ENCODE results near the gene EDEM3. TPM values are rescaled to one million over a fixed set of nuclear protein-coding genes. Genes with fewer than 3 reads are reported as not detected.
"Not testable (repeated sequence)": the region's sequence is repeated elsewhere in the genome, so short reads cannot be mapped to it uniquely, and the experiment has no call there.

EDEM3 gene
- total and polyA plus RNA-seq, 11 donors: 7.2 to 28.6 (median 17.6) TPM

DNA sequence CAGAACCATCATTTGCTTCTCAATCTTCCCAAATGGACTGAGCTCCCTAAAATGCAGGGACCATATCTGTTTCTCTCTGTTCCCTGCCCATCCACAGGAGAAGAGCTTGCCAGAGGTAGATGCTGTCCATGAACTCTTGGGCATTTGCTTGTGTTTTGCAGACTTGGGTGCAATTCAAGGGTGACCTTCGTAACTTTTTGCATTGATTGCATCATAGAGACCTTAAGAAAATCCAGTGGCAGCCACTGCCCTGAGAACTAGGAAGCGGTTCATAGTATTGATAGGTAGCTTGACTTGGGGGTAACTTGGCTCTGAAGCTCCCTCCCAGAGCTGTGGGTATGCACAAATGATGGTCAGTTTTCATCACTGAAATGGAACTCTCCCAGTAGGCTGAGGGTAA is 34.3 kb upstream of the EDEM3 start:
- peaks cover 0 to 24% (median 14%) of the 10 kb centered on the region in 12 donors for H3K4me1 ChIP-seq

DNA sequence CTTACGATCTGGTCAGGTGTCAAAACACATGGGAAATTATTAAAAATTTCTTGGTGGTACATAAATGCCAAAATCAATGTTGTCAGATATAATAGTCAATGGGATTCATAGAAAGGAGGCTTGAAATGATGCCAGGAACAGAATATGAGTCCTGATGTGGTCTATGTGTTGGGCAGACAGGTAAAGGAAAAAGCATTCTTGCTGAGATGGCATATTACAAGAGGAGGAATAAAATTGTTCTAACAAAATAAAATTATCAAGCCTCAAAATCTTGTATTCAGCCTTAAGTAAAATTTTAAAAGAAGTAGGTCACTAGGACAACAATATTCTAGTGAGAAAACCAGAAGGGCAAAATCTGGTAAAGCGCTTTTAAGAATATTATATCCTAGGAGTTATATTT is 30.9 kb upstream of the EDEM3 start:
- DNase-seq (no peak), ATAC-seq (no peak)
- 94 to 97% (median 96%) methylated on average over 2 of the region's 2 CpGs for WGBS, 4 donors
- Histone ChIP-seq H3K27me3 (no peaks in the 10 kb centered on the region), H3K4me3 (no peak overlapping the region), H3K4me1 (no peaks in the 10 kb centered on the region), H3K36me3 (peaks cover 0 to 8% (median under 1%) of the 10 kb centered on the region in 9 donors), H3K9me3 (peaks cover 0 to 21% (median 10%) of the 10 kb centered on the region in 12 donors), H3K27ac (no peak overlapping the region)
- no peak for TF ChIP-seq POLR2A (IDR thresholded peaks at IDR 0.05)
- TF ChIP-seq, protein P1, sequence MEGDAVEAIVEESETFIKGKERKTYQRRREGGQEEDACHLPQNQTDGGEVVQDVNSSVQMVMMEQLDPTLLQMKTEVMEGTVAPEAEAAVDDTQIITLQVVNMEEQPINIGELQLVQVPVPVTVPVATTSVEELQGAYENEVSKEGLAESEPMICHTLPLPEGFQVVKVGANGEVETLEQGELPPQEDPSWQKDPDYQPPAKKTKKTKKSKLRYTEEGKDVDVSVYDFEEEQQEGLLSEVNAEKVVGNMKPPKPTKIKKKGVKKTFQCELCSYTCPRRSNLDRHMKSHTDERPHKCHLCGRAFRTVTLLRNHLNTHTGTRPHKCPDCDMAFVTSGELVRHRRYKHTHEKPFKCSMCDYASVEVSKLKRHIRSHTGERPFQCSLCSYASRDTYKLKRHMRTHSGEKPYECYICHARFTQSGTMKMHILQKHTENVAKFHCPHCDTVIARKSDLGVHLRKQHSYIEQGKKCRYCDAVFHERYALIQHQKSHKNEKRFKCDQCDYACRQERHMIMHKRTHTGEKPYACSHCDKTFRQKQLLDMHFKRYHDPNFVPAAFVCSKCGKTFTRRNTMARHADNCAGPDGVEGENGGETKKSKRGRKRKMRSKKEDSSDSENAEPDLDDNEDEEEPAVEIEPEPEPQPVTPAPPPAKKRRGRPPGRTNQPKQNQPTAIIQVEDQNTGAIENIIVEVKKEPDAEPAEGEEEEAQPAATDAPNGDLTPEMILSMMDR (IDR thresholded peaks at IDR 0.05): no peak
- intact Hi-C loops (cut with DNase I): no loop called here

More for the DNA sequence above, 34.3 kb upstream of the EDEM3 start:
- Histone ChIP-seq H3K27me3 (no peaks in the 10 kb centered on the region), H3K36me3 (peaks cover 0 to 24% (median 2%) of the 10 kb centered on the region in 9 donors), H3K27ac (no peak overlapping the region), H3K4me3 (no peak overlapping the region), H3K9me3 (peaks cover 0 to 13% (median 4%) of the 10 kb centered on the region in 12 donors)
- TF ChIP-seq POLR2A (IDR thresholded peaks at IDR 0.05): no peak
- TF ChIP-seq, protein P1 (IDR thresholded peaks at IDR 0.05): no peak
- ATAC-seq (no peak), DNase-seq (no peak)
- intact Hi-C loops (cut with DNase I): no loop called here
- whole genome bisulfite sequencing, 4 donors: 93 to 100% (median 96%) methylated on average over 2 of the region's 2 CpGs

DNA sequence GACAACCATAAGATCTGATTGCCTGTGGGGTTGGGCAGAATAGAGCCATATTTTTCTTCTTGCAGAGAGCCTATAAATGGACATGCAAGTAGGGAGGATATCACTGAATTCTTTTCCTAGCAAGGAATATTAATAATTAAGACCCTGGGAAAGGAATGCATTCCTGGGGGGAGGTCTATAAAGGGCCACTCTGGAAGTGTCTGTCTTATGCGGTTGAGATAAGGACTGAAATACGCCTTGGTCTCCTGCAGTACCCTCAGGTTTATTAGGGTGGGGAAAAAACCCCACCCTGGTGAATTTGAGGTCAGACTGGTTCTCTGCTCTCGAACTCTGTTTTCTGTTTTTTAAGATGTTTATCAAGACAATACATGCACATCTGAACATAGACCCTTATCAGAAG is 29.1 kb upstream of the EDEM3 start:
- intact Hi-C loops (cut with DNase I); H3K4me1 ChIP-seq; ATAC-seq; H3K27ac ChIP-seq; H3K27me3 ChIP-seq; DNase-seq; H3K4me3 ChIP-seq; H3K36me3 ChIP-seq: not testable (repeated sequence)
- H3K9me3 ChIP-seq: peaks cover 0 to 21% (median 10%) of the 10 kb centered on the region in 12 donors
- 95 to 98% (median 96%) methylated on average over 3 of the region's 3 CpGs for WGBS, 4 donors

DNA sequence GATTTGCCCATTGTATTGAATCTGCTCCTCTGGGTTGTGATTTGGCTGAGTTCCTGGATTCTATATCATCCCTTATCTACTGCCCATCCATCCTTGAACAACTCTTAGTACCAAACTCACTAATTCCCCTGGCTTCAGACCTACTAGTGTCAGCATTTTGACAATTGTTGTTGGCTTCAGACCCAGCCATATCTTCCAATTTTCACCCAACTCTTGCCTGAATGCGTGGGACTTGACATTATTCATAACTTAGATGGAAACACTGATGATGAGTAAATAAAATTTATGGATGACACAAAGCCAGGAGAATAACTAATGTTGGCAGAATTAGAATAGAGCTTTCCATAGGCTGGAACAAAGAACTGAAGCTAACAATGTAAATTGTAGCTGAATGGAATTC is 27.3 kb upstream of the EDEM3 start:
- Histone ChIP-seq H3K9me3 (peaks cover 0 to 21% (median 10%) of the 10 kb centered on the region in 12 donors), H3K27ac (no peak overlapping the region), H3K27me3 (no peaks in the 10 kb centered on the region), H3K36me3 (no peaks in the 10 kb centered on the region), H3K4me3 (no peak overlapping the region), H3K4me1 (no peaks in the 10 kb centered on the region)
- TF ChIP-seq, protein P1 (IDR thresholded peaks at IDR 0.05): no peak
- TF ChIP-seq POLR2A (IDR thresholded peaks at IDR 0.05): no peak
- intact Hi-C loops (cut with DNase I): no loop called here
- DNase-seq: no peak
- ATAC-seq: no peak
- WGBS, 4 donors: 81 to 88% (median 85%) methylated on average over 1 of the region's 1 CpG

DNA sequence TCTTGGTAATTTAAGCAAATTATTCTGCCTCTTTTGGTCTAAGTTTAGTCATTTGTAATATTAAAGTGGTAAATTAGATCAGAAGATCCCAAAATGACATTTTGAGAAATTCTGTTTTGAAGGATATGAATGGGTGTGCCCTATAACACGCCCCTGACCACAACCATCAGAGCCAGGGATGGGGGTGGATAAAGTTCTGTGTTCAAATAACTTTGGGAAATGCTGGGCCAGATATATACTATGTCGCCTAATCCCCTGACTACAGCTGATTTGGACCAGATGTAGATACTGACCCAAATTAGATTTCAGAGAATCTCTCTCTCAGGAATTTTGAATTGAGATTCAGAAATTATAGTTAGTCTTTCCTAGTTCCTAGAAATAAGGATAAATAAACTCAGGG is 21.2 kb upstream of the EDEM3 start:
- DNase-seq (no peak), ATAC-seq (no peak)
- Histone ChIP-seq H3K36me3 (no peaks in the 10 kb centered on the region), H3K9me3 (no peaks in the 10 kb centered on the region), H3K27ac (no peak overlapping the region), H3K27me3 (no peaks in the 10 kb centered on the region), H3K4me3 (no peak overlapping the region), H3K4me1 (no peaks in the 10 kb centered on the region)
- 43 to 93% (median 68%) methylated on average over 2 of the region's 2 CpGs for WGBS, 4 donors
- TF ChIP-seq POLR2A (IDR thresholded peaks at IDR 0.05): no peak
- TF ChIP-seq, protein P1 (IDR thresholded peaks at IDR 0.05): no peak
- intact Hi-C loops (cut with DNase I): no loop called here

Measured in heart left ventricle (tissue), 16 donors.